ENCODE data around the gene HNRNPA2B1. TPM values are rescaled to one million over a fixed set of nuclear protein-coding genes. Genes with fewer than 3 reads are reported as not detected.
A peak's percentile ranks its signal among the peaks of the same experiment; 100 is the strongest.
"Not testable (repeated sequence)": the region's sequence is repeated elsewhere in the genome, so short reads cannot be mapped to it uniquely, and the experiment has no call there.

HNRNPA2B1 gene
- total and polyA plus RNA-seq, 8 donors, result 338 to 1,529 (median 1,312) TPM

DNA sequence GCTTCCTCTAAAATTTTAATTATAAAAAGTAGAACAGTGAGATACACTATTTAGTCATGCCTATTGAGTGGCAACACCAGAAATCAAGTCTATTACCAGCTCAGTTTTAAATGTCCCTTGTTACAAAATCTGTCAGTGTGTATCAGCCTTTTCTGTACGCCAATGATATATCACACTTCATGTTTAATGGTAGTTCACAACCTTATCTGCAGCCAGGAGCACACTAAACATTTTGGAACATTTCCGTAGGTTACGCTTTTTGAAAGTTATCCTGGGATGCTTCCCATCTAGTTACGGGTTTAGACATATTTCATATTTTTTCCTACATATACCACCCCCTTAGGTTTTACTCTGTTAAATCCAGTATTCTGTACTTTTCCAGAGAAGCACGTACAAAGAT, 5.4 kb downstream of the HNRNPA2B1 start:
- Histone ChIP-seq H3K27me3 (no peaks in the 10 kb centered on the region), H3K36me3 (peaks cover 0 to 73% of the 10 kb centered on the region in 2 donors), H3K9me3 (no peaks in the 10 kb centered on the region), H3K4me3 (no peak overlapping the region), H3K27ac (no peak overlapping the region), H3K4me1 (peaks cover 44 to 69% of the 10 kb centered on the region in 2 donors)
- TF ChIP-seq, protein P1, sequence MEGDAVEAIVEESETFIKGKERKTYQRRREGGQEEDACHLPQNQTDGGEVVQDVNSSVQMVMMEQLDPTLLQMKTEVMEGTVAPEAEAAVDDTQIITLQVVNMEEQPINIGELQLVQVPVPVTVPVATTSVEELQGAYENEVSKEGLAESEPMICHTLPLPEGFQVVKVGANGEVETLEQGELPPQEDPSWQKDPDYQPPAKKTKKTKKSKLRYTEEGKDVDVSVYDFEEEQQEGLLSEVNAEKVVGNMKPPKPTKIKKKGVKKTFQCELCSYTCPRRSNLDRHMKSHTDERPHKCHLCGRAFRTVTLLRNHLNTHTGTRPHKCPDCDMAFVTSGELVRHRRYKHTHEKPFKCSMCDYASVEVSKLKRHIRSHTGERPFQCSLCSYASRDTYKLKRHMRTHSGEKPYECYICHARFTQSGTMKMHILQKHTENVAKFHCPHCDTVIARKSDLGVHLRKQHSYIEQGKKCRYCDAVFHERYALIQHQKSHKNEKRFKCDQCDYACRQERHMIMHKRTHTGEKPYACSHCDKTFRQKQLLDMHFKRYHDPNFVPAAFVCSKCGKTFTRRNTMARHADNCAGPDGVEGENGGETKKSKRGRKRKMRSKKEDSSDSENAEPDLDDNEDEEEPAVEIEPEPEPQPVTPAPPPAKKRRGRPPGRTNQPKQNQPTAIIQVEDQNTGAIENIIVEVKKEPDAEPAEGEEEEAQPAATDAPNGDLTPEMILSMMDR (IDR thresholded peaks at IDR 0.05), result no peak
- ATAC-seq, result no peak
- DNase-seq, result no peak
- intact Hi-C loops (cut with DNase I), result loop anchor here in 1 of 2 donors (10.0 kb wide), 1 partner anchor 110 kb away; no protein-coding TSS in a partner anchor

DNA sequence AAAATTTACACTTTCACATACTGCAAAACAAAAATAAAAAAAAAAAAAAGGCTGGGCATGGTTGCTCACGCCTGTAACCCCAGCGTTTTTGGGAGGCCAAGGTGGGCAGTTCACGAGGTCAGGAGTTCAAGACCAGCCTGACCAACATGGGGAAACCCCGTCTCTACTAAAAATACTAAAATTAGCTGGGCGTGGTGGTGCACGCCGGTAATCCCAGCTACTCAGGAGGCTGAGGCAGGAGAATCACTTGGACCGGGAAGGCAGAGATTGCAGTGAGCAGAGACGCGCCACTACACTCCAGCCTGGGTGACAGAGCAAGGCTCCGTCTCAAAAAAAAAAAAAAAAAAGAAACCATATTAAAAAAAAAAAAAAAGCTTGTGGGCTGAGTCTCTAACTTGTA, 5.8 kb downstream of the HNRNPA2B1 start:
- not testable (repeated sequence) for H3K27me3 ChIP-seq, H3K27ac ChIP-seq, H3K9me3 ChIP-seq, DNase-seq, ATAC-seq
- Histone ChIP-seq H3K4me1 (peaks cover 44 to 71% of the 10 kb centered on the region in 2 donors), H3K36me3 (peaks cover 0 to 77% of the 10 kb centered on the region in 2 donors), H3K4me3 (peak overlapping the region in 1 of 2 donors; percentile 3)
- intact Hi-C loops (cut with DNase I), result loop anchor here in 1 of 2 donors (10.0 kb wide), 1 partner anchor 110 kb away; no protein-coding TSS in a partner anchor

DNA sequence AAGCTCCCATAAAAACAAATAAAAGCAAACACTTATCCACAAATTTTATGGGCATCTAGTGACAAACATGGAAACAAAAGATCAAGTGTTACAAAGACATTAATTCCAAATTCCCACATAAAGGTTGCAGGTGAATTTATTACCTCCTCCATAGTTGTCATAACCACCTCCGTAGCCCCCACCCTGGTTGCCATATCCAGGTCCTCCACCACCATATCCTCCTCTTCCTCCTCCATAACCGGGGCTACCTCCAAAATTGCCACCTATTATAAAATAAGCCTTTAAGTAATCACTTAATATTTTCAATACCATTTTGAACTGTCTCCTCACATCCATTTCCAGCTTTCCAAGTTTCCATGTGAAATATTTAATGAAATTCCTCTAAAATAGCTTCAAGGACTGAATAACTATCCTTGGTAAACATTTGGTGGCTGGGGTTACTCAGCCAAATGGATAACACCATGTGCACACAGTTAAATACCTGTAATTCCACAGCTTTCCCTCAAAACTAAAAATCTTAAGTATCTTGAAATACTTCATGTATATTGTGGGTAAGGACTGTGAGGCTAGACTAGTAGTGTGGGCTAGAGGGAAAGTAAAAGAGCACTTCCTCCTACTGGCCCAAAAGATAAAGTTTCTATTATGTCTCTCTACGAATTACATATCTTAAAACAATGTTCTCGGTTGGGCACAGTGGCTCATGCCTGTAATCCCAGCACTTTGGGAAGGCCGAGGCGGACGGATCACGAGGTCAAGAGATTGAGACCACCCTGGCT, 6.9 kb downstream of the HNRNPA2B1 start:
- Histone ChIP-seq H3K27ac (no peak overlapping the region), H3K9me3 (no peaks in the 10 kb centered on the region), H3K36me3 (peaks cover 0 to 88% of the 10 kb centered on the region in 2 donors), H3K27me3 (no peaks in the 10 kb centered on the region), H3K4me1 (peaks cover 44 to 81% of the 10 kb centered on the region in 2 donors), H3K4me3 (no peak overlapping the region)
- intact Hi-C loops (cut with DNase I), result loop anchor here in 1 of 2 donors (10.0 kb wide), 1 partner anchor 109 kb away; no protein-coding TSS in a partner anchor
- ATAC-seq (no peak), DNase-seq (peak in 1 of 4 donors; percentile 35)
- TF ChIP-seq, protein P1 (IDR thresholded peaks at IDR 0.05), result no peak

DNA sequence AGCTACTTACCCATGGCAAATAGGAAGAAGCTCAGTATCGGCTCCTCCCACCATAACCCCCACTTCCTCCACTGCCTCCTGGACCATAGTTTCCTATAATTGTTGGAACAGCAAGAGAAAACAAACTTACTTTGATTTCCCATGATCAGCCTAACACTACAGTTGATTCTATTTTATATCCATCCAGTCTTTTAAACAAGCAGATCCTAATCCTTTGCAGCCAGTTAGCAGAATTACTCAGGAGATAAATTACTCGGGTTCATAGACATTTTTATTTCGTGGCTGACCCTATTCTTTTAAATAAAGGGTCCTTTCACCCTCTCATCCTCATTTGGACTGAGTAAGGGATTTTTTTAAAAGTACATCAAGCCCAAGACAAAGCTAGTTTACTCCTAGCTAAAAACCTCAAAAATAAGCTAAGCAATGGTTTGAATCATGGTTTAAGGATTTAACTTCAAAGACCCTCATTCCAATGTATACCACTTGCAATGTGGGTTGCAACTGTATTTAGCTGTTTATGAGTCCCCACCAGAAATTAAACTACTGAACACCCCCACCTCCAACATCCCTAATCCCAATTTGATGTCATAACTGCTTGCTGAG, 8.0 kb downstream of the HNRNPA2B1 start:
- intact Hi-C loops (cut with DNase I), result loop anchor here in 1 of 2 donors (10.0 kb wide), 1 partner anchor 108 kb away; no protein-coding TSS in a partner anchor
- peaks cover 44 to 81% of the 10 kb centered on the region in 2 donors for H3K4me1 ChIP-seq
- peaks cover 0 to 99% of the 10 kb centered on the region in 2 donors for H3K36me3 ChIP-seq
- DNase-seq, result no peak
- no peak overlapping the region for H3K27ac ChIP-seq
- no peaks in the 10 kb centered on the region for H3K9me3 ChIP-seq
- H3K27me3 ChIP-seq, result no peaks in the 10 kb centered on the region
- TF ChIP-seq, protein P1 (IDR thresholded peaks at IDR 0.05), result no peak
- no peak overlapping the region for H3K4me3 ChIP-seq
- ATAC-seq, result no peak

DNA sequence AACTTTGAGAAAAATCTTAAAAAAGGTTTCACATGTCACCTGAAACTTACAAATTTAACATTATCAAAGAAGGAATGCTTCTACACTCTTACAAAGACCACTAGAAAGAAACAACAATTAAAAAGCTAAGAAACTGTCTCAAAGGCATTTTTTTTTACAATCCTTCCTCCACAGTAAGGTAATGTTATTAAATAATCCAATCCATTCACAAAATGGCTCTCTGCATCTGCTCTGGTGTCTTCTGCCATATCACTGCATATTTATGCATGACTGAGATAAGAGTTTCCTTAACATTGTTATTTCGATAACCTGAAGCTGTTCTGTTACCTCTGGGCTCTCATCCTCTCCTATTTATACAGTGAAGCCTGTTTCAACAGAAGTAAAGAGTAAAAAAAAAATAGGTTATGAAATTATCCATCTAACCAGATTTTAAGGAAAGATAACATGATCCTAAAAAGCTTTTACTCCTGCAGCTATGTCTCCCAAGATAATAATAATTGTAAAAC, 8.5 kb downstream of the HNRNPA2B1 start:
- intact Hi-C loops (cut with DNase I), result loop anchor here in 1 of 2 donors (10.0 kb wide), 1 partner anchor 107 kb away; no protein-coding TSS in a partner anchor
- no peak overlapping the region for H3K4me3 ChIP-seq
- H3K9me3 ChIP-seq, result no peaks in the 10 kb centered on the region
- peaks cover 38 to 77% of the 10 kb centered on the region in 2 donors for H3K4me1 ChIP-seq
- TF ChIP-seq, protein P1 (IDR thresholded peaks at IDR 0.05), result no peak
- DNase-seq, result no peak
- peaks cover 0 to 100% of the 10 kb centered on the region in 2 donors for H3K36me3 ChIP-seq
- ATAC-seq, result no peak
- H3K27ac ChIP-seq, result no peak overlapping the region
- no peaks in the 10 kb centered on the region for H3K27me3 ChIP-seq

Data from left lung (tissue), 10 donors.